Measurements from ENCODE around the gene MACROD1. TPM values are rescaled to one million over a fixed set of nuclear protein-coding genes. Genes with fewer than 3 reads are reported as not detected.

The MACROD1 gene, protein sequence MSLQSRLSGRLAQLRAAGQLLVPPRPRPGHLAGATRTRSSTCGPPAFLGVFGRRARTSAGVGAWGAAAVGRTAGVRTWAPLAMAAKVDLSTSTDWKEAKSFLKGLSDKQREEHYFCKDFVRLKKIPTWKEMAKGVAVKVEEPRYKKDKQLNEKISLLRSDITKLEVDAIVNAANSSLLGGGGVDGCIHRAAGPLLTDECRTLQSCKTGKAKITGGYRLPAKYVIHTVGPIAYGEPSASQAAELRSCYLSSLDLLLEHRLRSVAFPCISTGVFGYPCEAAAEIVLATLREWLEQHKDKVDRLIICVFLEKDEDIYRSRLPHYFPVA
- total RNA-seq = 28.3 and 44.1 TPM in 2 replicates

DNA sequence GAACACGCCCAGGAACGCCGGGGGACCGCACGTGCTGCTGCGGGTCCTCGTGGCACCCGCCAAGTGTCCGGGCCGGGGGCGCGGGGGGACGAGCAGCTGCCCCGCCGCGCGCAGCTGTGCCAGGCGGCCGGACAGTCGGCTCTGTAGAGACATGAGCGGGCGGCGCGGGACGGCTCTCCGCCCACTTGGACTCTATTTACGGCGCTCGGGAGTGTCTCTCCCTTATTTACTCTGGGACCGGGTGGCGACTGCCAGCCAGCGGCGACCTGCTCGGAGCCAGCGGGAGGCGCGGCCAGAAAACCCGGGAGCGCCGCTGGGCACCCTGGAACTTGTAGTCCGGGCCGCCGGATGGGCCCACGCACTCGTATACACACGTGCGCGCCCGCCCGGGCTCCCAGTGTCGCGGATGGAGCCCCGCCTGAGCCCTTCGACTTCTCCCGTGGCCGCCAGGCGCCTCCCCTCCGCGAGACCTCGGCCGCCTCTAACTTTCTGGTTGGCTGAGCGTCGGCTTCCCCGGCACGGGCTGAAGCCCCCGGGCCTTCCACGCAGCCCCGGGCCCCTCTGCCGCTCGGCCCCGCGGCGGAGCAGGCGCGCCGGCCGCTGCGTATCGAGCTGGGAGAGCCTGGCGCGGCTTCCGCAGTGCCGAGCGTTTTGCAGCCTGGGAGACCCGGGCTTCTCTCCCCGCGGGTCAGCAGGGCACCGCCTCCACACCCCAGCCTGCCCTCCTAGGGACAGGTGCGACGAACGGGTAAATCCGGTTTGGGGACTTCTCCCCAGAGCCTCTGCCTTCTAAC lies at the start of gene MACROD1:
TSS of gene MACROD1 (minus strand) at position 272 of the 794 bp plus-strand sequence. CDS start at position 153, 119 bp downstream.

DNA sequence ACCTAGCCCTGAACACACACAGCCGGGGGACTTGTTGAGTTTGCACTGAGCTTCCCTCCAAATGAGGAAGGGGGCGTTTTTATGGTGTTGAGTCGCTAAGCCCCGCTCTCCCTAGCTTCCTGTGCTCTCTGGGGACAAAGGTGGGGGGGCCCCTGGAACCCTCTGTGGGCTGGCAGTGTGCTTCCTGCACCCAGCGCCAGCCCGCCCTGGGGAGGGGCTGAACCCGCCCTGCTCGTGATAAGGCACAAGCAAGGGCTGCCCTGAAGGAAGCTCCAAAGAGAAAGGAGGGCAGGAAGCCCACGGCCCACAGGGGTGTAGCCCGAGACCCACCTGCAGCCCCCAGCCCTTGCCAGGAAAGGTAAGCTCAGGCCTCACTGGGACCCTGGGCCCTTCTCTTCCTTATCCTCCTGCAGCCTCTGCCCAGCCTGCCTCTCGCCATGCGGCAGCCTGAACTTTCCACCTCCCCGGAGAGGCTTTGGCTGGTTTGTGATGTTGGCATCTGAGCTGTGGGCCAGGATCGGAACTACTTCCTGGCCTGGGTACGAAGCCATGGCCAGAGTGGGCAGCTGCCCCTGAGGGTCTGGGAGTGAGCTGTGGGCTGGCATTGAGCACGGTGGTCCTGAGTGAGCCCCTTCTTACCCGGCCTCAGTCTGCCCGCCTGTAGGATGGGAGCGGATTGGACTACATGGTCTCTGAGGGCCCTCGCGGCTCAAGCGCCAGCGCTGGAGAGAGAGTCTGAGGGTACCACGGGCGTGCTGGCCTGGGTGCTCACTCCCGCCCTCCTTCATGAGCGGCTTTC lies 40.7 kb upstream of the MACROD1 start, which contains the start of gene FERMT3:
TSS of gene FERMT3 (plus strand) at position 265 of the 799 bp plus-strand sequence. CDS start 644 bp downstream, outside the sequence.

GRCh38 chr11:64185693-64186491 lies 20.0 kb upstream of the MACROD1 start, which contains the start of gene STIP1:
Gene STIP1, plus strand, starts transcription at chr11:64186171. Its CDS starts 91 bp downstream, at chr11:64186262.

GRCh38 chr11:64035576-64035975 lies 130.3 kb downstream of the MACROD1 start, which contains the start of gene FLRT1:
Gene FLRT1, plus strand, starts transcription at chr11:64035931. Its CDS starts 80,337 bp downstream, at chr11:64116268.

DNA sequence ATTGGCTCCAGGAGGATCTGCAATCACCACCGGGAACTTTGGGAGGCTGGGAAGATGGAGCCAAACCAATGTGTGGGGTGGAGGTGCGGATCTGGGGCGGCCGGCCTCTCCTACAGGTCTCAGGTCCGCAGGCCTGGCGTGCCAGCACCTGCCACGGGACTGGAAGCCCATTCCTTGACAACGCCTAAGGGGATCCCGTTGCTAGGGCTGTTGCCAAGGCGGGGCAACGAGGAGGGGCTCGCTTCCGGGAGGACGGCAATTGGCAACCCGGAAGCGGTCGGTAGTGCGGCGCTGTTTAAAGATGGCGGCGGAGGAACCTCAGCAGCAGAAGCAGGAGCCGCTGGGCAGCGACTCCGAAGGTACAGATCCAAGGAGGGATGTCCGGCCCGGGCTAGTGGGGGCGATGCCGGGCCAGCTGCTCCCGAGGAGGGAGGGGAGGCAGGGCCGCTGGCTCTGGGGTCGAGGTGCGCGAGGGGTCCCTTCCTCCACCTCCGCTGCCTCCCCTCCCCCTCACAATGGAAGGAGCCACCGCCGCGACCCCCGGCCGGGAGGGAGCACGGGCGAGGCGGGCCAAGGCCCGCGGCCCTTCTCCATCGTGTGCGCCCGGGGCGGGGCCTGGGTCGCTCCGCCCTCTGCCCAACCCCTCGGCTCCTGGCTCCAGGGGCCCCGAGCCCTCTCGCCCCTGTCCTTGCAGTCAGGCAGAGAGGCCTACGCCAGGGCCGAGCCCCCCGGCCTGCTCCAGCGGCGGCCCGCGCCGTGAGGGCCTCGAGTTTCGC lies 179.6 kb downstream of the MACROD1 start, which contains the start of gene OTUB1:
TSS of gene OTUB1 (plus strand) at position 283 of the 776 bp plus-strand sequence. CDS start at position 302, 19 bp downstream.

GRCh38 chr11:63974259-63975143 lies 191.4 kb downstream of the MACROD1 start, which contains the start of gene COX8A:
Gene COX8A, plus strand, starts transcription at chr11:63974620. Its CDS starts 61 bp downstream, at chr11:63974681.

Other genes with a start within 250 kb of the MACROD1 start
- 1.9 and 4.0 TPM in 2 replicates for gene RCOR2, start 248.9 kb downstream of the MACROD1 start, total RNA-seq
- 2.7 and 3.8 TPM in 2 replicates for gene NAA40, start 227.1 kb downstream of the MACROD1 start, total RNA-seq
- 346 and 465 TPM in 2 replicates for gene COX8A, start 191.5 kb downstream of the MACROD1 start, total RNA-seq
- 54.1 and 59.0 TPM in 2 replicates for gene OTUB1, start 179.7 kb downstream of the MACROD1 start, total RNA-seq
- gene FLRT1, start 130.2 kb downstream of the MACROD1 start, total RNA-seq = not detected in 2 replicates
- gene STIP1, start 20.1 kb upstream of the MACROD1 start, total RNA-seq = 98.9 and 144 TPM in 2 replicates
- 0.96 and 1.3 TPM in 2 replicates for gene FERMT3, start 40.6 kb upstream of the MACROD1 start, total RNA-seq
- gene TRPT1, start 60.1 kb upstream of the MACROD1 start, total RNA-seq = 33.5 and 64.8 TPM in 2 replicates
- 72.5 and 84.8 TPM in 2 replicates for gene NUDT22, start 60.2 kb upstream of the MACROD1 start, total RNA-seq
- 4.1 and 7.0 TPM in 2 replicates for gene DNAJC4, start 64.4 kb upstream of the MACROD1 start, total RNA-seq
- 14.9 and 22.2 TPM in 2 replicates for gene VEGFB, start 68.5 kb upstream of the MACROD1 start, total RNA-seq
- gene FKBP2, start 75.0 kb upstream of the MACROD1 start, total RNA-seq = 45.2 and 70.1 TPM in 2 replicates
- 389 and 401 TPM in 2 replicates for gene PPP1R14B, start 80.8 kb upstream of the MACROD1 start, total RNA-seq
- 29.4 and 63.6 TPM in 2 replicates for gene PLCB3, start 85.4 kb upstream of the MACROD1 start, total RNA-seq
- gene BAD, start 118.6 kb upstream of the MACROD1 start, total RNA-seq = 88.2 and 97.6 TPM in 2 replicates
- gene GPR137, start 119.7 kb upstream of the MACROD1 start, total RNA-seq = 3.9 and 6.4 TPM in 2 replicates
- not detected in 2 replicates for gene KCNK4, start 125.2 kb upstream of the MACROD1 start, total RNA-seq
- 0.48 TPM in 1 of 2 replicates, not detected in the other for gene CATSPERZ, start 134.2 kb upstream of the MACROD1 start, total RNA-seq
- 131 and 162 TPM in 2 replicates for gene ESRRA, start 139.4 kb upstream of the MACROD1 start, total RNA-seq
- 255 and 420 TPM in 2 replicates for gene TRMT112, start 151.4 kb upstream of the MACROD1 start, total RNA-seq
- 374 and 392 TPM in 2 replicates for gene PRDX5, start 152.0 kb upstream of the MACROD1 start, total RNA-seq
- 2.4 and 7.7 TPM in 2 replicates for gene CCDC88B, start 174.1 kb upstream of the MACROD1 start, total RNA-seq
- 54.9 and 61.6 TPM in 2 replicates for gene RPS6KA4, start 193.0 kb upstream of the MACROD1 start, total RNA-seq

All from tracheal epithelial cell (primary cell).